Esophagus muscularis mucosa (tissue), 4 donors: ENCODE data around the gene ATP6V0E1. TPM values are rescaled to one million over a fixed set of nuclear protein-coding genes. Genes with fewer than 3 reads are reported as not detected.

Source experiments
- DNase-seq: peaks from one replicate; pipeline ENCODE4 v3.0.0-alpha.2; 2017; ENCODE audit errors: extremely low spot score
- H3K27ac ChIP-seq, 4 donors: fragments of 200-600 bp; sonication (generic); replicated peaks in 1 of 4; 1 replicate in 3 of 4; 2 replicates in 1 of 4; pipeline ENCODE4 v1.5.1; 2016 to 2019; ENCODE audit warnings: mild to moderate bottlenecking in 1 of 4
- H3K27me3 ChIP-seq, 4 donors: fragments of 200-600 bp; sonication (generic); one replicate each; pipeline versions ENCODE4 v1.5.1 to v1.6.0; 2016 to 2019
- H3K36me3 ChIP-seq, 4 donors: fragments of 200-600 bp; sonication (generic); one replicate each; pipeline ENCODE4 v1.5.1; 2016 to 2019
- H3K4me1 ChIP-seq, 4 donors: fragments of 200-600 bp; sonication (generic); one replicate each; pipeline ENCODE4 v1.5.1; 2016 to 2019
- H3K4me3 ChIP-seq, 4 donors: fragments of 200-600 bp; sonication (generic); 1 replicate in 2 of 4; 2 replicates in 2 of 4; pipeline ENCODE4 v1.5.1; 2016 to 2019; ENCODE audit warnings: mild to moderate bottlenecking in 4 of 4, moderate library complexity in 1 of 4
- H3K9me3 ChIP-seq, 4 donors: fragments of 200-600 bp; sonication (generic); 1 replicate in 3 of 4; 2 replicates in 1 of 4; pipeline ENCODE4 v1.5.1; 2016 to 2019
- CTCF ChIP-seq, 3 experiments: fragments of 200-600 bp in 2 of 3; fragments of 450-650 bp in 1 of 3; sonication (generic) in 2 of 3; IDR thresholded peaks; one replicate each; pipeline ENCODE4 v1.5.1; 2017 to 2019; ENCODE audit warnings: antibody characterized with exemption in 3 of 3, mild to moderate bottlenecking in 2 of 3, moderate library complexity in 1 of 3
- EP300 ChIP-seq: sonication (generic); formaldehyde crosslinking; IDR thresholded peaks from one replicate; pipeline ENCODE4 v1.6.1; 2017; ENCODE audit warnings: antibody characterized with exemption
- POLR2A ChIP-seq: fragments of 450-650 bp; IDR thresholded peaks from one replicate; pipeline ENCODE4 v1.6.1; 2017; ENCODE audit warnings: antibody characterized with exemption, moderate library complexity, mild to moderate bottlenecking, low read depth
- POLR2AphosphoS5 ChIP-seq, 2 donors: sonication (generic); formaldehyde crosslinking; IDR thresholded peaks; one replicate each; pipeline ENCODE4 v1.6.1; 2017; ENCODE audit warnings: antibody characterized with exemption in 2 of 2
- WGBS: methylation state at CpG from one replicate; pipeline ENCODE4 v1.1.5; 2018; 5-methylcytosine and 5-hydroxymethylcytosine counted together
- intact Hi-C: fragments of 100-400 bp; cut with DNase I; formaldehyde crosslinking; loops from one replicate; pipeline ENCODE4 v1.15.1; 2023
- total RNA-seq, 4 donors: library from RNA; depleted of rRNA; stranded (reverse); fragments of >200 nt; gene quantifications; one replicate each; pipeline versions ENCODE4 v1.1.0 to v1.2.1, GENCODE V29; 2016

ATP6V0E1 gene
- total RNA-seq, 4 donors from 2014 or later = 106 to 210 (median 133) TPM

GRCh38 chr5:172994405-172994804, 10.8 kb downstream of the ATP6V0E1 start:
- WGBS = 98% methylated on average over 2 of the region's 2 CpGs
- H3K4me1 ChIP-seq = peaks cover 4 to 36% (median 32%) of the 10 kb centered on the region in 4 donors
- TF ChIP-seq POLR2AphosphoS5 (IDR thresholded peaks at IDR 0.05) (no peak), EP300 (no peak), CTCF (IDR thresholded peaks at IDR 0.05) (no peak), POLR2A (no peak)
- peaks cover 0 to 3% (median 0%) of the 10 kb centered on the region in 4 donors for H3K27me3 ChIP-seq
- H3K4me3 ChIP-seq = no peak overlapping the region
- intact Hi-C loops = no loop called here
- peaks cover 19 to 66% (median 37%) of the 10 kb centered on the region in 4 donors for H3K36me3 ChIP-seq
- no peak overlapping the region for H3K27ac ChIP-seq
- no peaks in the 10 kb centered on the region for H3K9me3 ChIP-seq
- no peak for DNase-seq

- Histone ChIP-seq H3K9me3 (no peaks in the 10 kb centered on the region), H3K36me3 (peaks cover 19 to 41% (median 26%) of the 10 kb centered on the region in 4 donors), H3K4me1 (peaks cover 37 to 56% (median 45%) of the 10 kb centered on the region in 4 donors), H3K27ac (peak overlapping the region; percentile 26 to 60 (median 38)), H3K27me3 (peaks cover 0 to 3% (median 0%) of the 10 kb centered on the region in 4 donors), H3K4me3 (no peak overlapping the region)
- TF ChIP-seq POLR2A (no peak), EP300 (no peak), POLR2AphosphoS5 (IDR thresholded peaks at IDR 0.05) (peak in 1 of 2 donors; percentile 10)
- 86% methylated on average over 3 of the region's 3 CpGs for WGBS
- DNase-seq = no peak
- intact Hi-C loops = no loop called here
Measured at GRCh38 chr5:172999372-172999973, 15.9 kb downstream of the ATP6V0E1 start.

GRCh38 chr5:172999974-173000373, 16.4 kb downstream of the ATP6V0E1 start:
- no peaks in the 10 kb centered on the region for H3K9me3 ChIP-seq
- no peak overlapping the region for H3K4me3 ChIP-seq
- intact Hi-C loops = no loop called here
- peaks cover 37 to 57% (median 45%) of the 10 kb centered on the region in 4 donors for H3K4me1 ChIP-seq
- no peak for DNase-seq
- WGBS = 33% methylated on average over 1 of the region's 1 CpG
- TF ChIP-seq EP300 (no peak), CTCF (IDR thresholded peaks at IDR 0.05) (no peak), POLR2AphosphoS5 (IDR thresholded peaks at IDR 0.05) (no peak), POLR2A (no peak)
- peak overlapping the region; percentile 26 to 60 (median 38) for H3K27ac ChIP-seq
- peaks cover 0 to 3% (median 0%) of the 10 kb centered on the region in 4 donors for H3K27me3 ChIP-seq
- H3K36me3 ChIP-seq = peaks cover 17 to 36% (median 24%) of the 10 kb centered on the region in 4 donors

GRCh38 chr5:173001229-173001841, 17.8 kb downstream of the ATP6V0E1 start:
- Histone ChIP-seq H3K9me3 (no peaks in the 10 kb centered on the region), H3K27ac (no peak overlapping the region), H3K4me1 (peaks cover 37 to 59% (median 46%) of the 10 kb centered on the region in 4 donors), H3K4me3 (no peak overlapping the region), H3K36me3 (peaks cover 3 to 22% (median 10%) of the 10 kb centered on the region in 4 donors), H3K27me3 (peaks cover 0 to 3% (median 0%) of the 10 kb centered on the region in 4 donors)
- no peak for DNase-seq
- intact Hi-C loops = no loop called here
- WGBS = 87% methylated on average over 9 of the region's 9 CpGs
- TF ChIP-seq POLR2AphosphoS5 (IDR thresholded peaks at IDR 0.05) (no peak), EP300 (no peak), POLR2A (no peak), CTCF (IDR thresholded peaks at IDR 0.05) (no peak)

- DNase-seq = no peak
- Histone ChIP-seq H3K9me3 (no peaks in the 10 kb centered on the region), H3K4me1 (peaks cover 38 to 80% (median 62%) of the 10 kb centered on the region in 4 donors), H3K4me3 (no peak overlapping the region), H3K36me3 (peaks cover 0 to 6% (median 2%) of the 10 kb centered on the region in 4 donors), H3K27me3 (peaks cover 0 to 3% (median 0%) of the 10 kb centered on the region in 4 donors), H3K27ac (no peak overlapping the region)
- WGBS = 77% methylated on average over 3 of the region's 3 CpGs
- no peak for TF ChIP-seq CTCF (IDR thresholded peaks at IDR 0.05)
- TF ChIP-seq POLR2AphosphoS5 (IDR thresholded peaks at IDR 0.05) = no peak
- no peak for TF ChIP-seq EP300
- TF ChIP-seq POLR2A = no peak
- intact Hi-C loops = no loop called here
Measured at GRCh38 chr5:173003360-173003759, 19.8 kb downstream of the ATP6V0E1 start.
